SU-DHL-6 (cell line): ENCODE data around the gene SAP25.

Source experiments
- H2AFZ ChIP-seq: fragments of 200-600 bp; sonication (generic); 2 replicates; pipeline ENCODE4 v1.6.1; 2014; ENCODE audit warnings: low read depth, mild to moderate bottlenecking, moderate library complexity, mixed read lengths, antibody characterized with exemption, low read length; ENCODE audit not compliant: severe bottlenecking
- H3F3A ChIP-seq: fragments of 200-600 bp; shearing (Covaris generic); 2 replicates; pipeline ENCODE4 v1.6.0; 2016; ENCODE audit warnings: antibody characterized with exemption, mild to moderate bottlenecking; ENCODE audit not compliant: insufficient read depth
- H3K27ac ChIP-seq: fragments of 200-600 bp; sonication (generic); 2 replicates; pipeline ENCODE4 v1.5.1; 2016; ENCODE audit warnings: low read depth, mild to moderate bottlenecking, low read length, moderate library complexity, mixed read lengths
- H3K27me3 ChIP-seq: fragments of 200-600 bp; sonication (generic), shearing (Covaris generic); 2 replicates; pipeline ENCODE4 v1.6.0; 2014; ENCODE audit warnings: mild to moderate bottlenecking, low read length
- H3K36me3 ChIP-seq: fragments of 200-600 bp; sonication (generic); 2 replicates; pipeline ENCODE4 v1.6.1; 2014; ENCODE audit warnings: mild to moderate bottlenecking, low read length, mixed read lengths
- H3K4me2 ChIP-seq: fragments of 300-600, 200-600 bp; shearing (Covaris generic), sonication (generic); 2 replicates; pipeline ENCODE4 v1.6.0; 2014; ENCODE audit warnings: low read length, low read depth, mild to moderate bottlenecking; ENCODE audit not compliant: poor library complexity, severe bottlenecking
- H3K4me3 ChIP-seq: fragments of 200-600 bp; sonication (generic); 2 replicates; pipeline ENCODE4 v1.5.1; 2014; ENCODE audit warnings: antibody characterized with exemption, low read length, mild to moderate bottlenecking, mixed read lengths; ENCODE audit not compliant: insufficient read depth, poor library complexity, severe bottlenecking
- H3K79me2 ChIP-seq: fragments of 200-600 bp; sonication (generic); 2 replicates; pipeline ENCODE4 v1.6.1; 2014; ENCODE audit warnings: mild to moderate bottlenecking, low read length, moderate library complexity; ENCODE audit not compliant: insufficient read depth
- H3K9ac ChIP-seq: fragments of 200-600 bp; sonication (generic); 2 replicates; pipeline ENCODE4 v1.7.0; 2014; ENCODE audit warnings: mild to moderate bottlenecking, low read length
- H3K9me2 ChIP-seq: fragments of 200-600 bp; sonication (generic); replicated peaks from 2 replicates; pipeline ENCODE4 v1.6.1; 2014; ENCODE audit warnings: low read length; ENCODE audit not compliant: insufficient read depth
- H3K9me3 ChIP-seq: fragments of 200-600 bp; sonication (generic); 2 replicates; pipeline ENCODE4 v1.6.1; 2014; ENCODE audit warnings: low read length, mixed read lengths; ENCODE audit not compliant: insufficient read depth
- H4K20me1 ChIP-seq: fragments of 200-600 bp; sonication (generic); 2 replicates; pipeline ENCODE4 v1.6.1; 2014; ENCODE audit warnings: low read depth, mild to moderate bottlenecking, antibody characterized with exemption, low read length, moderate library complexity, mixed read lengths
- CTCF ChIP-seq: fragments of 200-600 bp; sonication (generic); IDR thresholded peaks from one replicate; pipeline ENCODE4 v1.5.1; 2017; ENCODE audit warnings: antibody characterized with exemption, mild to moderate bottlenecking, low read length, moderate library complexity; ENCODE audit not compliant: insufficient read depth, poor library complexity, severe bottlenecking
- EZH2phosphoT487 ChIP-seq: fragments of 200-600 bp; sonication (generic), shearing (Covaris generic); conservative IDR thresholded peaks from 2 replicates; pipeline ENCODE4 v1.6.1; 2018; ENCODE audit warnings: mild to moderate bottlenecking, antibody characterized with exemption, low read length, moderate library complexity, mixed read lengths

Gene SAP25

GRCh38 chr7:100573691-100574361 lies at the start of gene SAP25:
Gene SAP25 (minus strand): TSS chr7:100573900. CDS start chr7:100573742, 158 bp downstream.
- no peaks in the 10 kb centered on the region for H3K79me2 ChIP-seq
- H3K4me3 ChIP-seq: no peak within 1 kb of the TSS
- no peak within 1 kb of the TSS for H3K27ac ChIP-seq
- H4K20me1 ChIP-seq: no peaks in the 10 kb centered on the region
- no peak within 1 kb of the TSS for H3K9ac ChIP-seq
- no peaks in the 10 kb centered on the region for H3K9me2 ChIP-seq
- TF ChIP-seq EZH2phosphoT487 (no peak), CTCF (no peak)
- H3K4me2 ChIP-seq: no peak within 1 kb of the TSS
- no peak within 1 kb of the TSS for H2AFZ ChIP-seq
- no peaks in the 10 kb centered on the region for H3K9me3 ChIP-seq
- no peaks in the 10 kb centered on the region for H3K27me3 ChIP-seq
- no peaks in the 10 kb centered on the region for H3F3A ChIP-seq
- H3K36me3 ChIP-seq: no peaks in the 10 kb centered on the region

- H3K4me2 ChIP-seq: no peak overlapping the region
- no peaks in the 10 kb centered on the region for H3K36me3 ChIP-seq
- H3F3A ChIP-seq: no peaks in the 10 kb centered on the region
- TF ChIP-seq CTCF: no peak
- TF ChIP-seq EZH2phosphoT487: no peak
- H3K27ac ChIP-seq: no peak overlapping the region
- no peaks in the 10 kb centered on the region for H3K9me3 ChIP-seq
- H3K79me2 ChIP-seq: no peaks in the 10 kb centered on the region
- H3K27me3 ChIP-seq: no peaks in the 10 kb centered on the region
- no peak overlapping the region for H2AFZ ChIP-seq
- no peak overlapping the region for H3K9ac ChIP-seq
- no peaks in the 10 kb centered on the region for H3K9me2 ChIP-seq
- no peaks in the 10 kb centered on the region for H4K20me1 ChIP-seq
- no peak overlapping the region for H3K4me3 ChIP-seq
These were observed 47.9 kb upstream of the SAP25 start for GRCh38 chr7:100621554-100621953.

GRCh38 chr7:100620804-100621203 lies 47.1 kb upstream of the SAP25 start:
- TF ChIP-seq EZH2phosphoT487 (no peak), CTCF (no peak)
- Histone ChIP-seq H2AFZ (no peak overlapping the region), H3K9me3 (no peaks in the 10 kb centered on the region), H3K27ac (no peak overlapping the region), H3K79me2 (no peaks in the 10 kb centered on the region), H4K20me1 (no peaks in the 10 kb centered on the region), H3K4me2 (no peak overlapping the region), H3F3A (no peaks in the 10 kb centered on the region), H3K9me2 (no peaks in the 10 kb centered on the region), H3K36me3 (no peaks in the 10 kb centered on the region), H3K9ac (no peak overlapping the region), H3K27me3 (no peaks in the 10 kb centered on the region), H3K4me3 (no peak overlapping the region)
